K562 (cell line): ENCODE measurements around the gene LMBR1L. TPM values are rescaled to one million over a fixed set of nuclear protein-coding genes. Genes with fewer than 3 reads are reported as not detected.

Experiments
- ADNP ChIP-seq: fragments of 200-800 bp; sonication (Bioruptor generic); IDR thresholded peaks from 2 replicates; pipeline ENCODE4 v1.6.1; 2016; ENCODE audit warnings: missing genetic modification characterization, missing compliant biosample characterization
- BRCA1 ChIP-seq, 2 experiments: fragments of 450-650 bp in 1 of 2; sonication (generic) in 1 of 2; formaldehyde crosslinking in 1 of 2; IDR thresholded peaks; 2 replicates each; pipeline versions ENCODE4 v1.5.0 to v1.6.1; 2017 to 2020; ENCODE audit warnings: mild to moderate bottlenecking in 1 of 2, missing genetic modification reagents in 1 of 2
- CBFA2T2 ChIP-seq: fragments of 450-650 bp; conservative IDR thresholded peaks from 2 replicates; pipeline ENCODE4 v1.6.1; 2017; ENCODE audit warnings: mild to moderate bottlenecking
- DMBX1 ChIP-seq: fragments of 250-450 bp; sonication (Bioruptor Pico); IDR thresholded peaks from 2 replicates; pipeline ENCODE4 v1.8.0; 2022; ENCODE audit warnings: inconsistent platforms, mild to moderate bottlenecking, moderate library complexity, borderline replicate concordance
- SMAD1 ChIP-seq: fragments of 150-350 bp; IDR thresholded peaks from 2 replicates; pipeline ENCODE4 v1.6.1; 2014; ENCODE audit warnings: low read length, low read depth; ENCODE audit not compliant: partially characterized antibody
- WHSC1 ChIP-seq: IDR thresholded peaks from one replicate; pipeline ENCODE4 v1.6.1; 2012; ENCODE audit warnings: low read length, control low read depth, inconsistent platforms
- ZBTB17 ChIP-seq: fragments of 450-650 bp; formaldehyde crosslinking; IDR thresholded peaks from 2 replicates; pipeline ENCODE4 v1.4.0; 2020; ENCODE audit warnings: mild to moderate bottlenecking
- polyA plus RNA-seq, 8 experiments: library from polyadenylated mRNA; depleted of rRNA in 4 of 8; stranded (reverse) in 5 of 8; unstranded in 3 of 8; fragments of >200 nt; fragmentation: Nextera tagmentation in 2 of 8; fragmentation: Illumina TruSeq in 1 of 8; extraction: Ambion mirVana in 2 of 8; extraction: Trizol in 1 of 8; gene quantifications; 2 replicates each; pipeline versions ENCODE4 v1.2.1 to v1.2.3, GENCODE V29; 2011 to 2014; ENCODE audit warnings: inconsistent platforms in 1 of 8, missing spikeins in 1 of 8
- total RNA-seq, 7 experiments: library from RNA; depleted of rRNA in 6 of 7; stranded (reverse); fragments of >200 nt in 6 of 7; fragmentation: Illumina TruSeq in 2 of 7; extraction: Trizol in 2 of 7; gene quantifications; 2 replicates each; pipeline versions ENCODE4 v1.2.1 to v1.2.3, GENCODE V29; 2011 to 2021; ENCODE audit warnings: low replicate concordance in 1 of 7
- TF ChIP-seq, protein P1 (sequence below): fragments of 250-450 bp; sonication (Bioruptor Pico); IDR thresholded peaks from 2 replicates; pipeline ENCODE4 v1.5.0; 2021

LMBR1L gene
- total and polyA plus RNA-seq, 9 of the 15 experiments (the other 6 are each of a cell fraction or from before 2014, with no cell fraction given) = 2.5 to 57.0 (median 31.1) TPM

DNA sequence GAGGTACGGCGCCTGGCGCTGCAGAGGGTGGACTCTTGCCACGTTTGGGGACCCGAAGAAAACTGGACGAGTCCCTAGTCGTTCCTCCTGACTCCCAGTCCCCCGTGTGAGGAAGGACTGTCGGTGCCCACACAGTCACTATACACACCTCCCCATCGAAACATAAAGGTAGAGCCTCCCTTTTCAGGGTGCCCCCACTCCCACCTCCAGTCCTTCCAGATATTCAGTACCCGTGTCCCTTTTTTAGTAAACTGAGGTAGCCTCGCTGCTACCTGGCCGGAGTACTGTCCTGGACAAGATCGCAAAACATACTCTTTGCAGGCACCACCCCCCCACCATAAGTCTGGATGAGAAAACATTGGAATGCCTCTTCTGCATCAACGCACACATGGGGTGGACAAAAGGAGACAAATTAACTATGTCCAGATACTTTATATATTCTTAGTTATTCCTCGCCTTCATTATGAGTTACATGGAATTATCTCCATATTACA is 49.4 kb downstream of the LMBR1L start (continued):
- TF ChIP-seq, protein P1, sequence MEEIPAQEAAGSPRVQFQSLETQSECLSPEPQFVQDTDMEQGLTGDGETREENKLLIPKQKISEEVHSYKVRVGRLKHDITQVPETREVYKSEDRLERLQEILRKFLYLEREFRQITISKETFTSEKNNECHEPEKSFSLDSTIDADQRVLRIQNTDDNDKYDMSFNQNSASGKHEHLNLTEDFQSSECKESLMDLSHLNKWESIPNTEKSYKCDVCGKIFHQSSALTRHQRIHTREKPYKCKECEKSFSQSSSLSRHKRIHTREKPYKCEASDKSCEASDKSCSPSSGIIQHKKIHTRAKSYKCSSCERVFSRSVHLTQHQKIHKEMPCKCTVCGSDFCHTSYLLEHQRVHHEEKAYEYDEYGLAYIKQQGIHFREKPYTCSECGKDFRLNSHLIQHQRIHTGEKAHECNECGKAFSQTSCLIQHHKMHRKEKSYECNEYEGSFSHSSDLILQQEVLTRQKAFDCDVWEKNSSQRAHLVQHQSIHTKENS = no peak
- TF ChIP-seq WHSC1 = no peak
- TF ChIP-seq SMAD1 = no peak
- TF ChIP-seq CBFA2T2 = no peak
- no peak for TF ChIP-seq ADNP
- no peak for TF ChIP-seq BRCA1 (IDR thresholded peaks at IDR 0.05)
- TF ChIP-seq BRCA1 (CRISPR knock-in tag; IDR thresholded peaks at IDR 0.05) = 0 out of 2 replicates have a peak, but pooled peaks have one; percentile 38
- no peak for TF ChIP-seq DMBX1 (CRISPR knock-in tag)
- TF ChIP-seq ZBTB17 (CRISPR knock-in tag) = peak; percentile 52; the same call in 1 of the 2 replicates
